HL-60/S4 treated with retinoic acid at 250 ng/mL for 4 days and 3 days (cell line): ENCODE measurements around the gene SCFD1.
"Not testable (repeated sequence)": the region's sequence is repeated elsewhere in the genome, so short reads cannot be mapped to it uniquely, and the experiment has no call there.

Experiments used
- in situ Hi-C: fragments of 300-500 bp; cut with MboI; formaldehyde crosslinking; loops from 2 replicates; pipeline ENCODE4 v1.7.0; 2022; ENCODE audit warnings: low sequenced_read_pairs

The SCFD1 gene

GRCh38 chr14:30621940-30622830, at the start of gene SCFD1:
TSS of gene SCFD1 (plus strand) at chr14:30622319. CDS start at chr14:30622339, 20 bp downstream.
- in situ Hi-C loops = no loop called here

GRCh38 chr14:30572771-30573170, 49.3 kb upstream of the SCFD1 start:
- in situ Hi-C loops = no loop called here

GRCh38 chr14:30573226-30573814, 48.8 kb upstream of the SCFD1 start:
- in situ Hi-C loops = no loop called here

- in situ Hi-C loops = no loop called here
Observed at GRCh38 chr14:30573966-30574365, 48.2 kb upstream of the SCFD1 start.

- in situ Hi-C loops = not testable (repeated sequence)
Observed at GRCh38 chr14:30574777-30575176, 47.3 kb upstream of the SCFD1 start.

GRCh38 chr14:30576333-30576732, 45.8 kb upstream of the SCFD1 start:
- in situ Hi-C loops = not testable (repeated sequence)

GRCh38 chr14:30580616-30581282, 41.4 kb upstream of the SCFD1 start:
- in situ Hi-C loops = no loop called here

GRCh38 chr14:30581283-30581625, 40.9 kb upstream of the SCFD1 start:
- in situ Hi-C loops = no loop called here

GRCh38 chr14:30582376-30582775, 39.7 kb upstream of the SCFD1 start:
- in situ Hi-C loops = no loop called here

- in situ Hi-C loops = no loop called here
Observed at GRCh38 chr14:30584058-30584630, 38.0 kb upstream of the SCFD1 start.

GRCh38 chr14:30585204-30585603, 36.9 kb upstream of the SCFD1 start:
- in situ Hi-C loops = no loop called here

- in situ Hi-C loops = no loop called here
Observed at GRCh38 chr14:30587141-30587540, 35.0 kb upstream of the SCFD1 start.

GRCh38 chr14:30588873-30589272, 33.2 kb upstream of the SCFD1 start:
- in situ Hi-C loops = no loop called here

- in situ Hi-C loops = no loop called here
Observed at GRCh38 chr14:30596935-30597334, 25.2 kb upstream of the SCFD1 start.

- in situ Hi-C loops = no loop called here
Observed at GRCh38 chr14:30597504-30597903, 24.6 kb upstream of the SCFD1 start.

- in situ Hi-C loops = no loop called here
Observed at GRCh38 chr14:30600922-30601918, 20.9 kb upstream of the SCFD1 start.

- in situ Hi-C loops = no loop called here
Observed at GRCh38 chr14:30603402-30603801, 18.7 kb upstream of the SCFD1 start.

GRCh38 chr14:30604696-30605095, 17.4 kb upstream of the SCFD1 start:
- in situ Hi-C loops = not testable (repeated sequence)

- in situ Hi-C loops = no loop called here
Observed at GRCh38 chr14:30607156-30607780, 14.9 kb upstream of the SCFD1 start.

GRCh38 chr14:30608533-30609006, 13.5 kb upstream of the SCFD1 start:
- in situ Hi-C loops = no loop called here
